Astrocyte (in vitro differentiated cells and primary cell): Measurements from ENCODE around the gene TAB3. TPM values are rescaled to one million over a fixed set of nuclear protein-coding genes. Genes with fewer than 3 reads are reported as not detected.

Experiments
- DNase-seq: peaks from one replicate; pipeline ENCODE4 v3.0.0-alpha.2; 2010; ENCODE audit warnings: low read depth
- FAIRE-seq: peaks from 2 replicates; lab custom pipeline; 2011; peaks lifted over from hg19 to GRCh38; lab: Jason Lieb, UNC
- H2AFZ ChIP-seq: 2 replicates; pipeline ENCODE4 v1.6.0; 2012; ENCODE audit warnings: low read depth, low read length, inconsistent platforms
- H3K27ac ChIP-seq: 2 replicates; pipeline ENCODE4 v1.5.1; 2011; ENCODE audit warnings: low read depth, low read length, inconsistent platforms
- H3K27me3 ChIP-seq: 2 replicates; pipeline ENCODE4 v1.6.0; 2011; ENCODE audit warnings: low read length, inconsistent platforms; ENCODE audit not compliant: insufficient read depth
- H3K36me3 ChIP-seq: 2 replicates; pipeline ENCODE4 v1.5.1; 2011; ENCODE audit warnings: low read length, inconsistent platforms; ENCODE audit not compliant: insufficient read depth
- H3K4me1 ChIP-seq: 2 replicates; pipeline ENCODE4 v1.5.1; 2011; ENCODE audit warnings: low read length, inconsistent platforms; ENCODE audit not compliant: insufficient read depth
- H3K4me2 ChIP-seq: 2 replicates; pipeline ENCODE4 v1.6.0; 2012; ENCODE audit warnings: low read length, inconsistent platforms
- H3K4me3 ChIP-seq: 2 replicates; pipeline ENCODE4 v1.5.1; 2011; ENCODE audit warnings: low read depth, mild to moderate bottlenecking, low read length, inconsistent platforms; ENCODE audit not compliant: insufficient read depth
- H3K79me2 ChIP-seq: 2 replicates; pipeline ENCODE4 v1.6.0; 2012; ENCODE audit warnings: mild to moderate bottlenecking, low read length, inconsistent platforms; ENCODE audit not compliant: insufficient read depth
- H3K9ac ChIP-seq: 2 replicates; pipeline ENCODE4 v1.6.0; 2012; ENCODE audit warnings: mild to moderate bottlenecking, low read length, inconsistent platforms
- H3K9me3 ChIP-seq: 2 replicates; pipeline ENCODE4 v1.5.1; 2012; ENCODE audit warnings: low read depth, mild to moderate bottlenecking, low read length, inconsistent platforms; ENCODE audit not compliant: insufficient read depth
- H4K20me1 ChIP-seq: 2 replicates; pipeline ENCODE4 v1.6.0; 2012; ENCODE audit warnings: low read length, inconsistent platforms; ENCODE audit not compliant: insufficient read depth
- H3K27ac Mint-ChIP-seq: one replicate; pipeline ENCODE4 v1.8.0; 2021; ENCODE audit warnings: mild to moderate bottlenecking, mixed read lengths; ENCODE audit not compliant: unreplicated experiment
- H3K27me3 Mint-ChIP-seq: one replicate; pipeline ENCODE4 v1.8.0; 2021; ENCODE audit warnings: low read depth, mixed read lengths; ENCODE audit not compliant: unreplicated experiment
- H3K36me3 Mint-ChIP-seq: one replicate; pipeline ENCODE4 v1.8.0; 2021; ENCODE audit warnings: low read depth, mixed read lengths; ENCODE audit not compliant: unreplicated experiment
- H3K4me1 Mint-ChIP-seq: one replicate; pipeline ENCODE4 v1.8.0; 2021; ENCODE audit warnings: low read depth, mixed read lengths; ENCODE audit not compliant: unreplicated experiment
- H3K4me3 Mint-ChIP-seq: one replicate; pipeline ENCODE4 v1.8.0; 2021; ENCODE audit warnings: mild to moderate bottlenecking, moderate library complexity, mixed read lengths; ENCODE audit not compliant: unreplicated experiment
- H3K9me3 Mint-ChIP-seq: one replicate; pipeline ENCODE4 v1.8.0; 2021; ENCODE audit warnings: mild to moderate bottlenecking, mixed read lengths; ENCODE audit not compliant: unreplicated experiment
- EZH2 ChIP-seq: IDR thresholded peaks from 2 replicates; pipeline ENCODE4 v1.6.1; 2012; ENCODE audit warnings: mild to moderate bottlenecking, low read length, inconsistent platforms; ENCODE audit not compliant: insufficient read depth
- total RNA-seq: library from RNA; stranded (reverse); gene quantifications from 2 replicates; pipeline ENCODE4 v1.2.1, GENCODE V29; 2021
- TF ChIP-seq, protein P1 (sequence below): IDR thresholded peaks from 2 replicates; pipeline ENCODE4 v1.5.1; 2011; ENCODE audit warnings: low read depth, mild to moderate bottlenecking, inconsistent platforms, low read length, moderate library complexity; ENCODE audit not compliant: insufficient read depth

The TAB3 gene
- total RNA-seq, 1 donor from 2014 or later, result 19.3 TPM

DNA sequence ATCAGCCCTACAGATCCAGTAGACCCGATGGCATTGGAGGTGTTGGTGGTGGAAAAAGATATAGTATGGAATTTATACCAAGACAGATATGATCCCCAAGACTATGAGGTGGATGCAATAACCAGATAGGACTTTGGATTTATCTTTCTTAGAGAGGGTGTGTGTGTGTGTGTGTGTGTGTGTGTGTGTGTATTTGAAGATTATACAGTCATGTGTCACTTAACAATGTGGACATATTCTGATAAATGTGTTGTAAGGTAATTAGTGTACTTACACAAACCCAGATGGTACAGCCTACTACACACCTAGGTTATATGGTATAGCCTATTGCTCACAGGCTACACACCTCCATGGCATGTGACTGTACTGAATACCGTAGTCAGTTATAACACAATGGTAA is 24.4 kb upstream of the TAB3 start:
- Mint-ChIP-seq H3K4me1 (peaks cover 2% of the 10 kb centered on the region), H3K4me3 (no peak overlapping the region), H3K9me3 (no peaks in the 10 kb centered on the region), H3K27me3 (no peaks in the 10 kb centered on the region), H3K36me3 (no peaks in the 10 kb centered on the region), H3K27ac (no peak overlapping the region)
- no peak overlapping the region for H3K4me2 ChIP-seq
- no peak for DNase-seq
- no peaks in the 10 kb centered on the region for H3K36me3 ChIP-seq
- H3K9ac ChIP-seq, result no peak overlapping the region
- H4K20me1 ChIP-seq, result no peaks in the 10 kb centered on the region
- no peak overlapping the region for H2AFZ ChIP-seq
- H3K4me1 ChIP-seq, result peaks cover 9% of the 10 kb centered on the region
- FAIRE-seq, result peak; percentile 88
- TF ChIP-seq EZH2, result no peak
- no peaks in the 10 kb centered on the region for H3K79me2 ChIP-seq
- H3K27ac ChIP-seq, result no peak overlapping the region
- H3K27me3 ChIP-seq, result no peaks in the 10 kb centered on the region
- no peaks in the 10 kb centered on the region for H3K9me3 ChIP-seq
- no peak overlapping the region for H3K4me3 ChIP-seq

DNA sequence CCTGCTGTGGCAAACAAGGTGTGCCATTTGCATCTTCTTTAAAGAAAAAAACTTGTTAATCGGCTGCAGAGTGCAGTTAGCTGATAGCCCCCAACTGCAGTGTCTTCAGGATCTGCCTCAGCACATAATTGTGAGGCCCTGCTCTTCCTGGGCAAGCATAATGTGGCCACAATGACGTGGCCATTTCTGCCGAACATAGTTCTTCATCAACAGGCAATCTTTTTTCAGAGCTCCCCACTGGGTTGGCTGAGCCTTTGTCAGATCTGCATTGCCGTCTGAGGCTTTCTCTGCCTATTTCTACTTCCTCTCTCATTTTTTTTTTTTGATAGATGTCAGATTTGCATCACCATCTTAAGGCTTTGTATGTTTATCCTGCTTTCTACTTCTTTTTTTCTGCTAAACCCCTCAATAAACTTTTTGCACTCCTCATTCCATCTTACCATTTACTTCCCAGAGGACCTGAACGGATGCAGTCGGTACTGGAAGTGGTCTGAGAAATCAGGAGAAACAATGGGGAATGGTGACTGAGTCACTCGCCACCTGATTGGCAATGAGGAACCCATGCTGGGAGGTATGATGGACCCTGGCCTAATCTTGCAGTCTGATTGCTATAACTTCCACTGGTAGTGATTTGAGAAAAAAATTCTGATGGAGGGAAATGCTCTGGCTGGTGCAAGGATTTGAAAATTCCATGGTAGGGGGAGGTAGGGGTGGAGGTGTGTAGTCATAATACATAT is 21.2 kb upstream of the TAB3 start:
- H3K27me3 ChIP-seq, result no peaks in the 10 kb centered on the region
- Mint-ChIP-seq H3K36me3 (no peaks in the 10 kb centered on the region), H3K4me1 (peaks cover 5% of the 10 kb centered on the region), H3K4me3 (no peak overlapping the region), H3K27me3 (no peaks in the 10 kb centered on the region), H3K9me3 (no peaks in the 10 kb centered on the region), H3K27ac (peak overlapping the region; percentile 72)
- peak; percentile 78 for FAIRE-seq
- peak overlapping the region; percentile 33 for H3K4me2 ChIP-seq
- peak overlapping the region; percentile 6 for H3K27ac ChIP-seq
- peaks cover 16% of the 10 kb centered on the region for H3K4me1 ChIP-seq
- no peaks in the 10 kb centered on the region for H4K20me1 ChIP-seq
- no peak for TF ChIP-seq EZH2
- TF ChIP-seq, protein P1, sequence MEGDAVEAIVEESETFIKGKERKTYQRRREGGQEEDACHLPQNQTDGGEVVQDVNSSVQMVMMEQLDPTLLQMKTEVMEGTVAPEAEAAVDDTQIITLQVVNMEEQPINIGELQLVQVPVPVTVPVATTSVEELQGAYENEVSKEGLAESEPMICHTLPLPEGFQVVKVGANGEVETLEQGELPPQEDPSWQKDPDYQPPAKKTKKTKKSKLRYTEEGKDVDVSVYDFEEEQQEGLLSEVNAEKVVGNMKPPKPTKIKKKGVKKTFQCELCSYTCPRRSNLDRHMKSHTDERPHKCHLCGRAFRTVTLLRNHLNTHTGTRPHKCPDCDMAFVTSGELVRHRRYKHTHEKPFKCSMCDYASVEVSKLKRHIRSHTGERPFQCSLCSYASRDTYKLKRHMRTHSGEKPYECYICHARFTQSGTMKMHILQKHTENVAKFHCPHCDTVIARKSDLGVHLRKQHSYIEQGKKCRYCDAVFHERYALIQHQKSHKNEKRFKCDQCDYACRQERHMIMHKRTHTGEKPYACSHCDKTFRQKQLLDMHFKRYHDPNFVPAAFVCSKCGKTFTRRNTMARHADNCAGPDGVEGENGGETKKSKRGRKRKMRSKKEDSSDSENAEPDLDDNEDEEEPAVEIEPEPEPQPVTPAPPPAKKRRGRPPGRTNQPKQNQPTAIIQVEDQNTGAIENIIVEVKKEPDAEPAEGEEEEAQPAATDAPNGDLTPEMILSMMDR, result no peak
- peak overlapping the region; percentile 60 for H2AFZ ChIP-seq
- DNase-seq, result peak; percentile 43
- no peaks in the 10 kb centered on the region for H3K36me3 ChIP-seq
- H3K79me2 ChIP-seq, result no peaks in the 10 kb centered on the region
- no peak overlapping the region for H3K9ac ChIP-seq
- no peaks in the 10 kb centered on the region for H3K9me3 ChIP-seq
- no peak overlapping the region for H3K4me3 ChIP-seq

DNA sequence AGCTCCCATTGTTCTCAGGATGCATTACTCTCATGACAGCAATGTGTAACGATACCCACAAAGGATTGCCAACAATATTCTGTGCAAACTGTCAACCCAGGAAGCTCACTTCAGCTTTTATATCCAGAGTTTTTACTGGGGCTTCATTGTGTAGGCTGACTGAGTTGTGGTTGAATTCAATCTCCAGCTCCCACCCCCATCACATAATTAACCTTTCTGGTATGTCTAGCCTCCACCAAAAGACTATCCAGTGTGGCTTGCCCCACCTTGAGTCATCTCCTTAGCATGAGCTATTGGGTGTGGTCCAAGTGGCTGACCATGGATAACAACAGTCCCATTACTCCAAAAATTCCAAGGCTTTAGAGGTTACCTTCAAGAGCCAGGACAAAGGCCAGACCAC is 17.7 kb upstream of the TAB3 start:
- Histone ChIP-seq H3K9ac (peak overlapping the region; percentile 31), H4K20me1 (no peaks in the 10 kb centered on the region), H3K27me3 (no peaks in the 10 kb centered on the region), H3K79me2 (no peaks in the 10 kb centered on the region), H3K4me2 (peak overlapping the region; percentile 50), H3K4me3 (no peak overlapping the region), H3K9me3 (no peaks in the 10 kb centered on the region), H3K27ac (peak overlapping the region; percentile 58), H3K36me3 (no peaks in the 10 kb centered on the region), H3K4me1 (peaks cover 16% of the 10 kb centered on the region), H2AFZ (no peak overlapping the region)
- Mint-ChIP-seq H3K36me3 (no peaks in the 10 kb centered on the region), H3K4me3 (no peak overlapping the region), H3K27me3 (no peaks in the 10 kb centered on the region), H3K4me1 (peaks cover 8% of the 10 kb centered on the region), H3K9me3 (peaks cover 2% of the 10 kb centered on the region), H3K27ac (peak overlapping the region; percentile 87)
- TF ChIP-seq, protein P1, result no peak
- TF ChIP-seq EZH2, result no peak
- DNase-seq (peak; percentile 92), FAIRE-seq (peak; percentile 95)
